GM19328 (cell line): ENCODE results near the gene BANK1.

Experiments
- ATAC-seq: cut with Tn5 transposase; IDR thresholded peaks from one replicate; pipeline ENCODE4 v1.9.1; 2021; ENCODE audit warnings: mild to moderate bottlenecking, moderate library complexity; ENCODE audit not compliant: unreplicated experiment

BANK1 gene

DNA sequence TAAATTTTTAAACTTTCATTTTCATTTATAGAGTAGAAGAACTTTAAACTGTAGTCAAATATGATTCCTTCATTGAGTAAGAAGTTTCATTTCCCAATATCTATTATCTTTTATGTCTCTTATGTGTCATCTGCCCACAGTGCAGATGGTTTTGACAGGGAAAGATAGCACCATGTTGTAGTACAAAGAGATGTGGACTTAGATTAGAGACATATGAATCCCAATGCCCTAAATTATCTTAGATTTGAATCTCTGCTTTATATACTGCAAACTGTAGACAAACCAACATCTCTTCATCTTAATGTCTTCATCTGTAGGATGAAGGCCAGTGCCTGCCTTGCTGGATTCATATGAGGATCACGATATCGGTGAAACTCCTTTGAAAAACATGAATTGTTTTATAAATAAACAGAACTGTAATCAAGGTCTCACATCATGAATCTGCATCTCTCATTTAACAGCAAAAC lies 217.5 kb downstream of the BANK1 start:
- ATAC-seq = peak; percentile 69

DNA sequence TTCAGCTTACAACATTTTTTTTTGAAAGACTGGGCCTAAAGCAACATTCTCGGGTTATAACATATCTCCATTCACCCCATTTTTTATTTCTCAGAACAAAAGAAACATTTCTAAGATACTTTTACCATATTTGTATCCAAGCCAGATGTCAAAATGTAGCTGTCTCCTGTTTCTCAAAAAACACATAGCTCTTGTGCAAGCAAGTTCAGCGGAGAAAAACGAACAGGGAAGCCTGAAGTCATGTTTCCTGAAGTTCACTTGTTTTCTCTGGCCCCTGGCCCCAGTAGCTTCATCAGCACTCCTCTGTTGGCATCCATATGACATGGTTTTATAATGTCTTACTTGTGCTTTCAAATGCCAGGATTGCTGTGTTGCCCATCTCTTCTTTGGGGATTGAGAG lies 218.2 kb downstream of the BANK1 start:
- no peak for ATAC-seq

DNA sequence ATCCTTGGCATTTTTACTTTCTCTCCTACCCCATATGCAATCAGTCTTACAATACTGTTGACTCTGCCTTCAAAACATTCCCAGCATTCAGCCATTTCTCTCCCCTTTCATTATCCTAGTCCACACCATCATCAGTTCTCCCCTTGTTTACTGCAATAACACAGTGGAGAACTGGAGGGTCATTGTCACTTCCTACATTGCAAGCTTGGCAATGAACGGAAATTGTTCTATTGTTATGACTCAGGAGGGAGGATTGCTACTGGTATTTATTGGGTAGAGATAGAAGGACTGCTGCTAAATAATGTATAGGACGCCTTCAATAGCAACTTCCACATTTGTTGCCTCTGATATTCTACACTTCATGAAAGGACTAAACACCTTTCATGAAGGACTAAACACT lies 231.8 kb downstream of the BANK1 start:
- ATAC-seq = no peak

DNA sequence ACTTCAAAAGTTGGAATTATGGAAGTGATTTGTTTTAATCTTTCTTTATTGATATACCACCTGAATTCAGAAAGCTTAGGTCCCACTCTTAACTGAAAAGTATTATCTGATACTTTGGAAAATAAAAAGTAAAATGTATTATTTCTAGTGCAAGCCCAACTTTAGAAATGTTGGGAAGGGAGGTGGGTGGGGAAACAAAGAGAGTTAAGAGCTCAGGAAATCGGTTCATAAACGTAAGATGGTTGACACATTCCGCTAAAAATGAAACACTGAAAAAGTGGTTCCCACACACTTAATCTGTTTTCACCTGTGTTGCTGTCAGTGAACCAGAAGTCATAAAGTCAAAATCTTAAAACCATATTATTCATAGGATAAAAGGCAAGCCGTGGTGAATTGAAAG lies 237.4 kb downstream of the BANK1 start:
- no peak for ATAC-seq

GRCh38 chr4:102031406-102031805 lies 240.9 kb downstream of the BANK1 start:
- ATAC-seq = no peak

DNA sequence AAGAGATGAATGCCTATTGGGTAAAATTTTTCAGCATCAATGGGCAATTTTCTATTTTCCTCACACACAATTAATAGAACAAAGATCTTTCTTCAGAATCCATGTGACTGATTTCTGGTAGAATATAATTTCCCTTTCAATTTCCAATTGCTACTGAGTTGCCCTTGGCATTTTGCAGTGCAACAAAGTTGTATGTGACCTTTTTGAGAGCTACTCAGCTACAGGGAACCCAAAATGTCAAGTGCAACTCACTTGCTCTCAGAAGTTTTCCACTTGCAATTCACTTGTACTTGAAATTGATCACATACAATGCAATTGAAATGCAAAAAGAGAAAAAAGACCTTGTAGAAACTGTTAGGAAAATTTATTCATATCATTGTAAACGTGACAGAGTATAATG lies 245.5 kb downstream of the BANK1 start:
- no peak for ATAC-seq

GRCh38 chr4:102036619-102037376 lies 246.3 kb downstream of the BANK1 start:
- ATAC-seq = no peak

GRCh38 chr4:102037566-102037965 lies 247.0 kb downstream of the BANK1 start:
- no peak for ATAC-seq

DNA sequence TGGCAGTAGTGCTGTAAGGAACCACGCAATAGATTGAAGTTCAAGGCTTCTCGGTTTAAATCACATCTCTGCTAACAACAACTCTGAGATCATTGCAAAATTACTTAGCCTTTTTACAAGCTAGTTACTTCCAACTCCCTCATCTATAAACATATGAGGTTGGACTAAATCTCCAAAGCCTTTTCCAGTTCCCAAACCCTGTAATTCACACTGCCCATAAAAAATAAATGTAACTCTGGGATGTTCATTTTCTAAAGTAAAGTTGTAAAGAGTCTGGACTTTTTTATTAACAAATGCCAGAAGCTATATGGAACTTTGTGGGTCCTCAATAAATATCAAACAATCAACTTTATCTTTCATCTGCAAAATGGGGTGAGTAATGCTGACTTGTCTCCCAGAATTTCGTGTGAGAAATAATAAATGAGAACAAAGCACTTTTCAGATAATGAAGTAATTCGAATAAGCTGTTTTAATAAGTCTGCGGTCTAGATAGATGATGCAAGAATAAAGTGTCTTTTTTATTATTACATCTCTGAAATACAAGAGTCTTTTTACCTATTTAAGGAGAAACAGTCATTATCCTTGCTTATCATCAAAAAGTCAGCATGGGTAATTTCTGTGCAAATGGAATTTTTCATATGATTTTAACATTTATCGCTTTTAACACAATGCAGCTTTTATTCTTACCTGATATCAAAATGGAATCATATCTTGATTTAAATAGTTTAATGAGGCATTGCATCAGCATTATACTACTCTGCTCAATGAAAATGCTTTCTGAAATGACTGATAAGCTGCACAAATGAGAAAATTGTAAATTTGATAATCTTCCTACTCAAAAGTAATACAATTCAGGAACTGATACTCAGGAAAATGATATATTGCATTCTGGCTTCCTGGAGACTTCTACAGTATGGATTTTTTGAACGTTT lies 252.6 kb downstream of the BANK1 start:
- ATAC-seq = no peak

DNA sequence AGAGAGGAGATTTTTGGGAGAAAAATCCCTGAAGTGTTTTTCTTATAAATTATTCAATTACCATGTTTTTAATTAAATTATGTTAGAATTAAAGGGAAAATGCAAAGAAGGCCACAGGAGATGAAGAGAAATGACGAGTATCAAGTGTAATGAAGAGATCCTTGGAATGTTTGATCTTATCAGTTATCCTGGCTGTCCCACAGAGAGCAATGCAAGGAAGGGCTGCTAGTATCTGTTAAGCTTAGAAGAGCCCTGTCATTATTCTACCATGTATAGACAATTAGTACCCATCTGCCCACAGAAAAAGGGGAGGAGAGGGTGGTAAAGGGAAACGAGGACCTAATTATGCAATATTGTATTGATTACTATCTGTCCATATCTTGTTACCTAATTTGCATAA lies 257.1 kb downstream of the BANK1 start:
- ATAC-seq = no peak

- no peak for ATAC-seq
These were observed 265.3 kb downstream of the BANK1 start for GRCh38 chr4:102055805-102056204.

- no peak for ATAC-seq
These were observed 266.6 kb downstream of the BANK1 start for GRCh38 chr4:102057122-102057521.

DNA sequence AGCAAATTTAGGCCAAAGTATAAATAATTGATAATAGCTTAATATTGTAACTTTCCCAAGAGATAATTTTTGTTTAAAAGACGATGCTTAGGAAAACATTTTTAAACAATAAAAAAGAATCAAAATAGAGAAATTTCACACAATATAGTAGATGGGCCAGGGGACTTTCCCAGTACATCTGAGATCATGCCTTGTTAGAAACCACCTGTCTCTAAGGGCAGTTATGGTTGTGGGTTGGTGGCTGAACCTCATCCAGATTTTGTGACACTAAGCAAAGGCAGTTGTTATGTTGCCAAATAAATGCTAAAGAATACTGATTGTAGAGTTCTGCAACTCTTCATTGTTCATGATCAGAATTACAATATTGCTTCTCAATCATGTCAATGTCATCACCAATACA lies 270.6 kb downstream of the BANK1 start:
- no peak for ATAC-seq

- ATAC-seq = no peak
These were observed 274.4 kb downstream of the BANK1 start for GRCh38 chr4:102064747-102065442.

DNA sequence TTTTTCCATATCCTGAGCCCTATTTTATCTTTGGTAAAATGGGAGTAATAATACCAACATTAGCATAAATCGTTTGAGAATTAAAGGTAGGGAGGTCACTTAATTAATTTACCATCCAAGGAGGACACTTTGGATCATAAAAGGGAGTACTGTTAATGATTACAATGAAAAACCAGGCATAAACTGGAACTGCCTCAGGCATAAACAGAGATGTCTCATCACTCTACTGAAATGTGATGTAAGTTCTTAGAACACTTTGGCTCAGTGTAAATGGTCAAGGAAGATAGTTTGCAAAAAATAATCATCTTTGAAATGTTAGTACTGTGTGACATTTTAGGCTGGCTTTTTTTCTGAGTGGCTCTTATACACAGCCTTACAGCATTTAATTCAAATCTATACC lies 286.1 kb downstream of the BANK1 start:
- no peak for ATAC-seq

DNA sequence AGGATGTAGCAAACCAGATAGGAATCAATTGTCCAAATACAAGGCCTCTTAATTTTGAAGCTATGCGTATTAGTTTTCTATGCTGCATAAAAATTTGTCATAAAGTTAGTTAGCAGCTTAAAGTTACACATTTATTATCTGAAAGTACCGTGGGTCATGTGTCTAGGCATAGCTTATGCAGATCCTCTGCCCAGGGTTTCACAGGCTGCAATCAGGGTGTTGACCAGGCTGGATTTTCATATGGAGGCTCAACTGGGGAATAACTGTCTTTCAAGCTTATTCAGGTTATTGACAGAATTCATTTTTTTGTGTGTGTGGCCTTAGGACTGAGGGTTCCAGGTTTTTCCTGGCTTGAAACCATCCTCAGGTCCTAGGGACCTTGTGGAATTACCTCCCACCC lies 289.7 kb downstream of the BANK1 start:
- no peak for ATAC-seq

GRCh38 chr4:102089850-102090621 lies 299.5 kb downstream of the BANK1 start:
- ATAC-seq = no peak

DNA sequence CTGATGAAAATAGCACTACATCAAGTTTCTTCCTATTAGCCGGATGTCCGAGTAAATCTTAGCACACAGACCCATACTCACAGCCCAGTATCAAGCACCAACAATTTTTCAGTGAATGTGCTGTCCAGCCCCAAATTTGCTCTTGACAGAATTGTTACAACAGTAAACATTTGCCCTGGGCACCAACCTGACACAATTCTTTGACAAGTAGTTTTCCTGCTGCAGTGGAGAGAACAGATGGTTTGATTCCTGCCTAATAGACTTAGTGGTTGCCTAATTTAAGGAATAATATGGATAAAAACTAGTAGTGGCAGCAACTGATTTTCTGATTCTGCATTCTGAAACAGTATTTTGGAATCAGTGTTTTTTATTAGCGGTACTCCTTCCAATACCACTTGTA lies 301.1 kb downstream of the BANK1 start:
- no peak for ATAC-seq

DNA sequence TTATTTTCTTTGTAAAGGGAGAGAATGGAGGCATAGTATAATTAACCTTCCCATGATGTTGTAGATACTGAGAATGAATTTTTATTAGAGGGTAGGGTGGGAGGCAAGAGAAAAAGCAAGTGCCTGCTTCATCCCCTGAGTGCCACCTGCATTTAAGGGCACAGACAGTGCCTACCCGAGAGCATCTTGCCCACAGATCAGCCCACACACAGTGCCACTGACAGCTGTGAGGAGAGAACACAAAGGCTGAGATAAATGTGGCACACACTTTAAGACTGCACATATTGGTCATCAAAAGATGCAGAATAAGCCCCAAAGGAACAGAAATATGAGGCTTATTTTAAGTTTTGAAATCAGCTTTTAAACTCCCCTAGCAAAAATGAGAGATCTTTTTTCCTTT lies 304.0 kb downstream of the BANK1 start:
- ATAC-seq = no peak

DNA sequence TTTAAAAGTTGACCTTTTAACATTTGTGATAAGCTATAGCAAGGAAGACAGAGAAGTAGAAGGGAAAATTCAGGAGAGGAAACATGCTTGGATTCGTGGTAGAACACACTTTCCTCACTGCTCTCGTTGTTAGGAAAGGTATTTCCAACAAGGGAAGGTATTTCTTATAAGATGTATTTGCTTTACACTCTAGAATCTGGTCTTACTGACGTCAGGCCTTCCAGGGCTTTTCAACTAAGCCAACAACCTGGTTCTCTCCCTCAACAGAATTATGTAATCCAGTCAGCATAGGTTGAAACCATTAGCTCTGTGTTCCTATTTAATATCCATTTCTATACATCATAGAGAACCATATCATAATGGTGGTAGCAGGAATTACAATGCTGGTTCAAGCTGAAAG lies 312.8 kb downstream of the BANK1 start:
- ATAC-seq = no peak

DNA sequence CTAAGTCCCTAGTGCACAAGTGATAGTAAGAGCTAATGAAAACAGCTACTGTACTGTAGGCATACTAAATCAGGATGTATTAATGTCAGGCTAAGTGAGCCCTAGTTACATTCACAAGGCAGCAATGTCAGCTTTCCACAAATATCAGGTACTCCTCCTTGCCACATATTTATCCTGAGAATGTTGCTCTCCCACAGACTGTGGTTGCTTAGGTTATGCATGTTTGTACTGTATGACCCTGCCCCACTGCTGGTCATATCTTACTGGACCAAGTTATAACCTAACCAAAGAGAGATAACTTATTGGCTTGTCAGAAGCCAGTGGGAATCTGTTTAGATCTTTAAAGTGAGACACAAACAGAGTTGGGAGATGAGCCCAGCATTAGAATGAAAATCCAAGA lies 313.7 kb downstream of the BANK1 start:
- ATAC-seq = no peak
